SK-N-MC (cell line): ENCODE results near the gene RGS1.

Experiments
- EZH2 ChIP-seq: fragments of 200-600 bp; sonication (generic); IDR thresholded peaks from one replicate; pipeline ENCODE4 v1.6.1; 2017; ENCODE audit warnings: antibody characterized with exemption
- POLR2AphosphoS5 ChIP-seq: IDR thresholded peaks from 2 replicates; pipeline ENCODE4 v1.6.1; 2012; ENCODE audit warnings: mild to moderate bottlenecking, low read depth, low read length, borderline replicate concordance

GRCh38 chr1:192552760-192553191 is 22.8 kb upstream of the RGS1 start:
- TF ChIP-seq EZH2 (no peak), POLR2AphosphoS5 (no peak)
